ENCODE results near the gene GATAD2A.

- TF ChIP-seq CTCF (conservative IDR thresholded peaks at IDR 0.05 in 1 of 2, IDR thresholded peaks at IDR 0.05 in 1 of 2; ENCODE audit: extremely low read depth in 1 of 2, insufficient read depth in 1 of 2, low read depth in 1 of 2, low read length in 2 of 2) (no peak), EZH2 (IDR thresholded peaks at IDR 0.05; ENCODE audit: borderline replicate concordance, low read length) (no peak)
Observed at GRCh38 chr19:19498255-19498991, 92.9 kb downstream of the GATAD2A start.

Measured in mammary epithelial cell (primary cell).